Esophagus mucosa (tissue), 1 donor: ENCODE results near the gene C1QTNF8. TPM values are rescaled to one million over a fixed set of nuclear protein-coding genes. Genes with fewer than 3 reads are reported as not detected.

ENCODE experiments used
- ATAC-seq: fragments of 200-7000 bp; cut with Tn5 transposase; one replicate; pipeline ENCODE4 v1.9.1; 2020
- total RNA-seq: library from RNA; stranded (reverse); gene quantifications from one replicate; pipeline ENCODE4 v1.2.4, GENCODE V29; 2023
- donor health status: DM: yes; HTN: yes; CAD: no.

Gene C1QTNF8
- total RNA-seq, 1 donor from 2014 or later, result not detected

DNA sequence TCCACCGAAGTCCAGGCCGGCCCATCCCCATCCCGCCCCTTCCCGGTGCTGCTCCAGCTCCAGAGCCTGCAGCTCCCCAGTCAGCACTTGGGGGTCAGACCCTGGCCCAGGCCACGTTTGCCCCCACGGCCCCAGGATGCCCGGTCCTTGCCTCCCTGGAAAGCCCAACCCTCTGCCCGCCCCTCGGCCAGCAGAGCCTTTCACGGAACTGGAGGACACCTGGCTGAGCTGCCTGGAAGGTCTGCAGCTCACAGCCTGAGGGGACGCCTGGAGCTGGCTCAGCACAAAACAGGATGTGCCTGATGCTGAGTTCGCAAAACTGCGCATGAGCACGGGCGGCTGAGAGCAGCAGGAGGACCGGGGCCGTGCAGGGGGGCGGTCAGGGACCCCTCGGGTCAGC is 53.2 kb downstream of the C1QTNF8 start:
- ATAC-seq, result no peak

- no peak for ATAC-seq
These were observed 53.8 kb downstream of the C1QTNF8 start for GRCh38 chr16:1042049-1042744.

GRCh38 chr16:1040346-1040745 is 55.7 kb downstream of the C1QTNF8 start:
- no peak for ATAC-seq

DNA sequence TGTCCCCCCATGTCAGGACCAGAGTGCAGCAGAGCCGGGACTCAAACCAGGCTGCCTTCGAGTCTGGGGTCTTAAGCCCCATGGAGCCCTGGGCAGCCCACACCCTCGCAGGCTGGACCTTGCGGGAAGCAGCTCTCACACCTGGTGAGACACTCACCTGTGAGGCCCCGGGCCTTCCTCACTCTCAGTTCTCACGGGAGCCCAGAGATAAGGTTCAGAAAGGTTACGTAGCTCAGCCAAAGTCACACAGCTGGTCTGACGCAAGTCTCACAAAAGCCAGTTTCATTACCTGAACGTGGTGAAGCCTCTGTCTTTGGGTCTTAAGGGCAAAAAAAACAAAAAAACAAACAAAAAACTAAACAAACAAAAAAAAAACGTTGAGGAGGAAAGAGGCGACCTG is 56.3 kb downstream of the C1QTNF8 start:
- ATAC-seq, result no peak

DNA sequence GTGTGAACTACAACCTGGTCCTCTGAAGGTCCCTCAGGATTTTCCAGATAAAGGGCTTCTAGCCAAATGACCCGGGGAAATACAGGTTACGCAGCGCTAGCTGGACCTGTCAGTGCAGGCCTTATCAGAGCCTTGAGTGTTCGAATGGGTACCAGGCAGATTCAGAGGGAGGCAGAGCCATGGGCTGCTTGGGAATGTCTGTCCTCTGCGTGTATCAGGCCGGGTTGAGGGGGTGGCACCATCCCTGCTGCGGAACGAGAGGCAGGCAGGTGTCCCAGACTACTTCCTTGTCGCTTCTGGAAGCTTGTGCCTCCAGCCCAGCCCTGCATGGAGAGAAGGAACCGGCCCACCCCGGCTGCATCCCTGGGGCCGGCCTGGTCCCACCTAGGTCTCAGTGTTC is 57.1 kb downstream of the C1QTNF8 start:
- no peak for ATAC-seq

Other genes with a start within 250 kb of the C1QTNF8 start
- gene LMF1, start 125.3 kb downstream of the C1QTNF8 start, total RNA-seq, result 11.4 TPM
- 0.16 TPM for gene SOX8, start 114.5 kb downstream of the C1QTNF8 start, total RNA-seq
- gene SSTR5, start 23.5 kb downstream of the C1QTNF8 start, total RNA-seq, result not detected
- 1.1 TPM for gene CACNA1H, start 56.9 kb upstream of the C1QTNF8 start, total RNA-seq
- gene TPSG1, start 129.0 kb upstream of the C1QTNF8 start, total RNA-seq, result 0.24 TPM
- gene TPSB2, start 133.9 kb upstream of the C1QTNF8 start, total RNA-seq, result 4.5 TPM
- 4.6 TPM for gene TPSAB1, start 144.5 kb upstream of the C1QTNF8 start, total RNA-seq
- not detected for gene TPSD1, start 159.8 kb upstream of the C1QTNF8 start, total RNA-seq
- gene UBE2I, start 213.4 kb upstream of the C1QTNF8 start, total RNA-seq, result 93.1 TPM
- 2.0 TPM for gene BAIAP3, start 237.4 kb upstream of the C1QTNF8 start, total RNA-seq